Stimulated activated CD4-positive, alpha-beta T cell treated with anti-CD3 and anti-CD28 coated beads, Interleukin-2, amount 100 ng/mL, for 24 hours (primary cell): ENCODE results near the gene TTC16.

ENCODE experiments used
- DNase-seq, 2 donors: peaks; one replicate each; pipeline ENCODE4 v3.0.0-alpha.2; 2020

TTC16 gene

GRCh38 chr9:127715470-127716337 is at the start of gene TTC16, which contains the start of gene PTRH1:
Gene TTC16 (plus strand): TSS chr9:127716079. CDS start chr9:127716146, 67 bp downstream.
Gene PTRH1 (minus strand): TSS chr9:127715663. CDS start chr9:127715639, 24 bp downstream.
- DNase-seq = peak; percentile 99

- no peak for DNase-seq
These were observed 48.6 kb upstream of the TTC16 start for GRCh38 chr9:127667127-127667844.

- DNase-seq = no peak
These were observed 48.0 kb upstream of the TTC16 start for GRCh38 chr9:127667906-127668305.

GRCh38 chr9:127673234-127673633 is 42.6 kb upstream of the TTC16 start:
- no peak for DNase-seq

- DNase-seq = no peak
These were observed 39.2 kb upstream of the TTC16 start for GRCh38 chr9:127676638-127677037.

- no peak for DNase-seq
These were observed 36.4 kb upstream of the TTC16 start for GRCh38 chr9:127679506-127679905.

GRCh38 chr9:127680226-127680625 is 35.7 kb upstream of the TTC16 start:
- DNase-seq = no peak

GRCh38 chr9:127680846-127681245 is 35.0 kb upstream of the TTC16 start:
- no peak for DNase-seq

GRCh38 chr9:127682351-127683136 is 33.3 kb upstream of the TTC16 start:
- DNase-seq = no peak

GRCh38 chr9:127683723-127684122 is 32.2 kb upstream of the TTC16 start:
- DNase-seq = no peak

- DNase-seq = no peak
These were observed 31.3 kb upstream of the TTC16 start for GRCh38 chr9:127684576-127684975.

GRCh38 chr9:127686461-127687393 is 29.2 kb upstream of the TTC16 start:
- DNase-seq = no peak

GRCh38 chr9:127689329-127690000 is 26.4 kb upstream of the TTC16 start:
- DNase-seq = no peak

- no peak for DNase-seq
These were observed 25.1 kb upstream of the TTC16 start for GRCh38 chr9:127690735-127691134.

GRCh38 chr9:127692071-127692470 is 23.8 kb upstream of the TTC16 start:
- no peak for DNase-seq

GRCh38 chr9:127693143-127693542 is 22.7 kb upstream of the TTC16 start:
- DNase-seq = no peak

GRCh38 chr9:127693697-127694096 is 22.2 kb upstream of the TTC16 start:
- DNase-seq = no peak

GRCh38 chr9:127694890-127695720 is 20.8 kb upstream of the TTC16 start:
- DNase-seq = no peak

- DNase-seq = no peak
These were observed 18.3 kb upstream of the TTC16 start for GRCh38 chr9:127697575-127697974.

GRCh38 chr9:127698386-127698785 is 17.5 kb upstream of the TTC16 start:
- DNase-seq = no peak
